ENCODE data around the gene KLHDC9. TPM values are rescaled to one million over a fixed set of nuclear protein-coding genes. Genes with fewer than 3 reads are reported as not detected.
A peak's percentile ranks its signal among the peaks of the same experiment; 100 is the strongest.

The KLHDC9 gene
- total RNA-seq, 2 donors from 2014 or later: 10.1 to 11.1 TPM

- DNase-seq: no peak
- ATAC-seq: no peak
- intact Hi-C loops (cut with DNase I, micrococcal nuclease): no loop called here
These were observed 23.0 kb downstream of the KLHDC9 start for GRCh38 chr1:161121042-161121650.

- intact Hi-C loops (cut with DNase I, micrococcal nuclease): no loop called here
- ATAC-seq (no peak), DNase-seq (no peak)
These were observed 23.7 kb downstream of the KLHDC9 start for GRCh38 chr1:161121834-161122233.

DNA sequence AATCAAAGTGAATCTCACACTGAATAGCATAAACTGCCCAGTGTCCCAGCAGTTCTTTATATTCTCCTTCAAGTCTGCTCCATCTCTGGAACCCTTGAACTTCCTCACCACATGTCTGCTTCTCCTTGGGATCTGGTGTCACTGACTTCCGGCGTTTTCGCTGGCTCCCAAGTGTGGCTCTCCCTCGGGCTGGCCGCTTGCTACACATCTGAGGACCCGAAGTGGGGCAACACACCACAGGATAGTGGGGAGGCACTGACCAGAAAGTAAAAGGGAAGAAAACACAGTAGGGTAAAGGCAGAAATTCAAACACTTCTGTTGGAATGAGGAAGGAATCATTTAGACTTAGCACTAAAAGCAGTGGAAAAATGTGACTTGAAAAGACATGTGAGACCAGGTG is 24.8 kb downstream of the KLHDC9 start:
- ATAC-seq (no peak), DNase-seq (no peak)
- intact Hi-C loops (cut with DNase I, micrococcal nuclease): no loop called here

DNA sequence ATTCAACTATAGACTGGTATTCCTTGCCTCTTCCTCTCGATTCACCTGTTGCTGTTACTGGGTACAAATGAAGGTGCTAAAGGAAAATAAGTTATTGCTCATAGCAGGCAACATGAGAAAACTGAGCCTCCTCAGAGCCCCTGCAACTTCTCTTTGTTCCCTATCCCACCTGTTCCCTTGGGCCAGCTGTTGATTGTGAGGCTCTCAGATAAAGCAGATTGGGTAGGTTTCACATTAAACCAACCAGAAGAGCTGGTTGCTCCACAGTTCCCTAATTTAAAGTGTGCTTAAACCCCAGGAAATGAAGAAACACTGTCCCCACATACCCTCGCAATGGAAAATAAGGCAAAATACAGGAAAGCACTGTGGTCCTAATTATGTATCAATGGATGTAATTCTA is 29.5 kb downstream of the KLHDC9 start:
- no peak for ATAC-seq
- DNase-seq: no peak
- intact Hi-C loops (cut with DNase I, micrococcal nuclease): no loop called here

GRCh38 chr1:161128591-161129420 is 30.6 kb downstream of the KLHDC9 start:
- intact Hi-C loops (cut with DNase I, micrococcal nuclease): no loop called here
- DNase-seq: no peak
- ATAC-seq: no peak

DNA sequence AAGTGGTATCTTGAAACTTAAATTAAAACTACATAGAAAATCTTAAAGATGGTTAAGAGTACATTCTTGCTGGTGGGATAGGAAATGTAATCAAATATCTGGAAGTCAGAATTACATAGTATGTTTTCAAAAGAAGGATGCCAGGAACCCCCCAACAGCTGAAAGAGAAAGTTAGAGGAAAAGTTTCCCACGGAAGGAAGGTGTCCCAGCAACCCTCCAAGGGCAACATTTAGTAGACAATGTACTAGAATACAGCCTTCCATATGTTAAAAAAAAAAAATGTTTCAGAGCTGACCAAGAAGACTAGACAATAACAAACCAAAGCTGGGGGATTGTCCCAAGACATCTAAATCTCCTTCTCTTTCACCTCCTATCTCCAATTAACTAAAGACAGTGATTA is 32.1 kb downstream of the KLHDC9 start:
- DNase-seq (no peak), ATAC-seq (no peak)
- intact Hi-C loops (cut with DNase I, micrococcal nuclease): no loop called here

- no peak for ATAC-seq
- intact Hi-C loops (cut with DNase I, micrococcal nuclease): no loop called here
These were observed 33.6 kb downstream of the KLHDC9 start for GRCh38 chr1:161131523-161132409.

GRCh38 chr1:161132410-161133219 is 34.5 kb downstream of the KLHDC9 start, which contains the start of gene DEDD:
Gene DEDD, minus strand, starts transcription at chr1:161132667. Its CDS starts 8,205 bp downstream, at chr1:161124462.
- ATAC-seq (peak; percentile 88), DNase-seq (peak; percentile 91 to 96)
- intact Hi-C loops (cut with DNase I, micrococcal nuclease): no loop called here

More at GRCh38 chr1:161131523-161132409, 33.6 kb downstream of the KLHDC9 start:
- no peak for DNase-seq

DNA sequence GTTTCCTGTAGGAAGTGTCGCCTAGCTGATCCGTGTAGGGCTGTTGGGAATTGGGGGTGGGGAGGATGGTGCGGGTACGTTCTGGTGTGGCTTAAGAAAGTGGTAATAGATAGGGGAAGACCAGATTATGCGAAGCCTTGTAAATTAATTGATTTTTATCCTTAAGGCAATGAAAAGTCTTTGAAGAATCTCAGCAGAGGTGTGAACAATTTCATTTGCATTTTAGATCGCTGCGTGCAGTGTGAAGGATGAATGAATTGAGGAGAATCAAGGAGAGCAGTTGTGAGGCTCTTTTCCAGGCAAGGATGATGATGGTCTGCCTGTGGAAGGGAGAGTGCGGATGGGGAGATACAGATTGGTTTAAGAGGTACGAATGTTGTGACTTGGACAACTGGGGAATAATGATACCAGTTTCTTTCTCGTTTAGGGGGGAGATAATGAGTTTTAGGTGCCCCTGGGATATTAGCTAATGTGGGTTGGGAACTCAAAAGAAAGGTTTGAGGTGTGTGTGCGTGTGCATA is 35.1 kb downstream of the KLHDC9 start:
- intact Hi-C loops (cut with DNase I, micrococcal nuclease): no loop called here

GRCh38 chr1:161137881-161138280 is 39.7 kb downstream of the KLHDC9 start:
- intact Hi-C loops (cut with DNase I, micrococcal nuclease): no loop called here
- DNase-seq (no peak), ATAC-seq (no peak)

More for the DNA sequence above, 35.1 kb downstream of the KLHDC9 start:
- ATAC-seq (peak; percentile 12), DNase-seq (no peak)

GRCh38 chr1:161138431-161138830 is 40.3 kb downstream of the KLHDC9 start:
- ATAC-seq: no peak

GRCh38 chr1:161139766-161140165 is 41.6 kb downstream of the KLHDC9 start:
- ATAC-seq (peak; percentile 42), DNase-seq (peak in 1 of 2 donors; percentile 52)
- intact Hi-C loops (cut with DNase I, micrococcal nuclease): no loop called here

More at GRCh38 chr1:161138431-161138830, 40.3 kb downstream of the KLHDC9 start:
- intact Hi-C loops (cut with DNase I, micrococcal nuclease): no loop called here
- DNase-seq: no peak

GRCh38 chr1:161140755-161141400 is 42.7 kb downstream of the KLHDC9 start:
- intact Hi-C loops (cut with DNase I, micrococcal nuclease): no loop called here
- no peak for DNase-seq
- ATAC-seq: no peak

- ATAC-seq: no peak
- DNase-seq: no peak
- intact Hi-C loops (cut with DNase I, micrococcal nuclease): no loop called here
These were observed 47.7 kb downstream of the KLHDC9 start for GRCh38 chr1:161145832-161146231.

Measured in left colon (tissue), 2 donors.